Measurements from ENCODE around the gene GRIN2A. TPM values are rescaled to one million over a fixed set of nuclear protein-coding genes. Genes with fewer than 3 reads are reported as not detected.

The GRIN2A gene
- total and polyA plus RNA-seq, 2 of the 8 experiments (the other 6 are each of a cell fraction or from before 2014, with no cell fraction given), result 0.18 to 1.8 TPM

- ChIA-PET POLR2A (ENCODE audit: partially characterized antibody) (interaction anchor here (1.5 kb wide), 1 partner anchor 13 kb away, joined by 4 read pairs; no protein-coding TSS in a partner anchor), CTCF (ENCODE audit: partially characterized antibody) (interaction anchor here (0.6 to 1.3 kb wide), 3 partner anchors 13 to 261 kb away, joined by 3 to 6 read pairs (median 3); no protein-coding TSS in a partner anchor)
- no peak overlapping the region for H3K27ac ChIP-seq (ENCODE audit: low read depth, low read length)
- no peaks in the 10 kb centered on the region for H3K4me1 ChIP-seq (replicated peaks in 1 of 4; ENCODE audit: control insufficient read depth in 3 of 4, insufficient read depth in 4 of 4, low read length in 3 of 4)
- H2AFZ ChIP-seq (ENCODE audit: low read length), result no peak overlapping the region
- no peak overlapping the region for H3K4me2 ChIP-seq (ENCODE audit: insufficient read depth in 1 of 2, low read depth in 2 of 2, low read length in 2 of 2)
- 84% methylated on average over 4 of the region's 4 CpGs; no CpG with 5 or more reads in 1 of the 2 experiments for WGBS, 2 experiments (ENCODE audit: extremely low coverage in 1 of 2, insufficient coverage in 1 of 2, insufficient read length in 1 of 2, insufficient replicate concordance in 2 of 2, low coverage in 1 of 2, low lambda C conversion rate in 2 of 2, missing lambda C conversion rate in 1 of 2)
- H3K56ac ChIP-seq (replicated peaks; ENCODE audit: insufficient read length, low read depth, low read length), result no peak overlapping the region
- H3K79me1 ChIP-seq (ENCODE audit: low read depth, low read length), result no peaks in the 10 kb centered on the region
- DNase-seq (ENCODE audit: low read depth in 1 of 2, low spot score in 2 of 2) (no peak), FAIRE-seq (no peak)
- H4K8ac ChIP-seq (ENCODE audit: extremely low read depth, insufficient read depth, low read length), result no peak overlapping the region
- H3K18ac ChIP-seq (ENCODE audit: extremely low read depth, low read length), result no peak overlapping the region
- no peaks in the 10 kb centered on the region for H3K79me2 ChIP-seq (ENCODE audit: control insufficient read depth in 1 of 2, insufficient read depth in 2 of 2, low read length in 2 of 2)
- no peak overlapping the region for H3K4ac ChIP-seq (replicated peaks; ENCODE audit: insufficient read length, low read depth, low read length)
- no peaks in the 10 kb centered on the region for H3K9me3 ChIP-seq (ENCODE audit: insufficient read depth in 2 of 2, low read depth in 1 of 2, low read length in 1 of 2)
- no peaks in the 10 kb centered on the region; the same call in none of the 2 replicates for H3K23me2 ChIP-seq (ENCODE audit: low read depth, low read length)
- no peaks in the 10 kb centered on the region for H3K27me3 ChIP-seq (replicated peaks in 1 of 4; ENCODE audit: control insufficient read depth in 3 of 4, extremely low read depth in 1 of 4, insufficient read depth in 3 of 4, low read length in 3 of 4)
- H3K4me3 ChIP-seq (ENCODE audit: extremely low read depth in 1 of 4, insufficient read depth in 2 of 4, low read depth in 3 of 4, low read length in 4 of 4), result no peak overlapping the region
- H2BK120ac ChIP-seq (replicated peaks; ENCODE audit: low read depth, low read length), result no peak overlapping the region
- no peak overlapping the region for H3K9ac ChIP-seq (replicated peaks in 1 of 4; ENCODE audit: extremely low read depth in 1 of 4, low read depth in 3 of 4, low read length in 3 of 4)
- H4K91ac ChIP-seq (replicated peaks; ENCODE audit: insufficient read length, low read length), result no peak overlapping the region
- H2AK5ac ChIP-seq (ENCODE audit: low read depth, low read length), result no peak overlapping the region
- H4K5ac ChIP-seq (ENCODE audit: insufficient read length, low read depth, low read length), result no peak overlapping the region
- H4K20me1 ChIP-seq (replicated peaks in 1 of 2; ENCODE audit: control insufficient read depth in 1 of 2, insufficient read depth in 2 of 2, low read length in 2 of 2), result no peaks in the 10 kb centered on the region
- H2BK20ac ChIP-seq (ENCODE audit: low read length), result no peak overlapping the region
- H3K36me3 ChIP-seq (ENCODE audit: control insufficient read depth in 2 of 4, insufficient read depth in 4 of 4, low read length in 3 of 4), result no peaks in the 10 kb centered on the region
- no peak overlapping the region for H2BK5ac ChIP-seq (ENCODE audit: low read depth, low read length)
- H3K23ac ChIP-seq (ENCODE audit: insufficient read length), result no peak overlapping the region
- no peak overlapping the region for H2BK15ac ChIP-seq (ENCODE audit: low read length)
- H3K14ac ChIP-seq (ENCODE audit: insufficient read length), result no peak overlapping the region
- no peak overlapping the region for H2BK12ac ChIP-seq (ENCODE audit: low read depth, low read length)
- no peak for TF ChIP-seq ATF2 (IDR thresholded peaks at IDR 0.05; ENCODE audit: low read length)
- no peak for TF ChIP-seq SIX5 (IDR thresholded peaks at IDR 0.05; ENCODE audit: low read depth, low read length)
- no peak for TF ChIP-seq SAP30 (IDR thresholded peaks at IDR 0.05; ENCODE audit: insufficient read depth, insufficient replicate concordance, low read length)
- no peak for TF ChIP-seq TAF7 (optimal IDR thresholded peaks at IDR 0.05; ENCODE audit: borderline replicate concordance, low read depth, low read length)
- TF ChIP-seq CHD2 (IDR thresholded peaks at IDR 0.05; ENCODE audit: low read length), result no peak
- TF ChIP-seq FOSL1 (IDR thresholded peaks at IDR 0.05; ENCODE audit: insufficient read depth, low read depth, low read length), result no peak
- no peak for TF ChIP-seq MAFK (IDR thresholded peaks at IDR 0.05; ENCODE audit: low read depth, low read length)
- TF ChIP-seq KDM1A (IDR thresholded peaks at IDR 0.05; ENCODE audit: borderline replicate concordance, low read length), result no peak
- TF ChIP-seq CTBP2 (IDR thresholded peaks at IDR 0.05; ENCODE audit: borderline replicate concordance, insufficient read depth, insufficient read length, low read length), result no peak
- TF ChIP-seq EGR1 (IDR thresholded peaks at IDR 0.05; ENCODE audit: borderline replicate concordance, low read depth, low read length), result no peak
- TF ChIP-seq CBX5 (IDR thresholded peaks at IDR 0.05; ENCODE audit: low read depth, low read length), result no peak
- TF ChIP-seq JUN (IDR thresholded peaks at IDR 0.05; ENCODE audit: low read depth, low read length), result no peak
- no peak for TF ChIP-seq BCL11A (IDR thresholded peaks at IDR 0.05; ENCODE audit: low read depth in 2 of 2, low read length in 2 of 2)
Observed at GRCh38 chr16:9862327-9862726, 319.9 kb downstream of the GRIN2A start.
